Endometrium (tissue), 2 donors: ENCODE measurements around the gene PRR33.

ENCODE experiments used
- FAIRE-seq: peaks from 2 replicates; lab custom pipeline; 2012; peaks lifted over from hg19 to GRCh38; lab: Jason Lieb, UNC
- donor health status: control.
- donor health status: control.

Gene PRR33

GRCh38 chr11:1891831-1892115 is at the start of gene PRR33:
Gene PRR33 (minus strand): TSS chr11:1891895. CDS start chr11:1890584, 1,311 bp downstream.
- FAIRE-seq: no peak

- peak; percentile 97 for FAIRE-seq
These were observed 48.1 kb upstream of the PRR33 start for GRCh38 chr11:1939788-1940187.

GRCh38 chr11:1939006-1939625 is 47.4 kb upstream of the PRR33 start:
- FAIRE-seq: no peak

- FAIRE-seq: no peak
These were observed 46.8 kb upstream of the PRR33 start for GRCh38 chr11:1938343-1939005.

GRCh38 chr11:1937616-1938342 is 46.1 kb upstream of the PRR33 start:
- FAIRE-seq: no peak

GRCh38 chr11:1936781-1937615 is 45.3 kb upstream of the PRR33 start:
- no peak for FAIRE-seq

GRCh38 chr11:1936072-1936780 is 44.5 kb upstream of the PRR33 start:
- FAIRE-seq: no peak

GRCh38 chr11:1935156-1936071 is 43.7 kb upstream of the PRR33 start:
- FAIRE-seq: no peak

- no peak for FAIRE-seq
These were observed 42.9 kb upstream of the PRR33 start for GRCh38 chr11:1934335-1935155.

- no peak for FAIRE-seq
These were observed 42.0 kb upstream of the PRR33 start for GRCh38 chr11:1933416-1934334.

GRCh38 chr11:1932681-1933080 is 41.0 kb upstream of the PRR33 start:
- FAIRE-seq: no peak

GRCh38 chr11:1932105-1932480 is 40.4 kb upstream of the PRR33 start:
- FAIRE-seq: no peak

- FAIRE-seq: no peak
These were observed 39.8 kb upstream of the PRR33 start for GRCh38 chr11:1931341-1932104.

- FAIRE-seq: no peak
These were observed 38.8 kb upstream of the PRR33 start for GRCh38 chr11:1930462-1930830.

GRCh38 chr11:1929621-1930461 is 38.1 kb upstream of the PRR33 start:
- no peak for FAIRE-seq

GRCh38 chr11:1928891-1929541 is 37.3 kb upstream of the PRR33 start:
- no peak for FAIRE-seq

- no peak for FAIRE-seq
These were observed 36.8 kb upstream of the PRR33 start for GRCh38 chr11:1928470-1928890.
